ENCODE results near the gene ZNF318. TPM values are rescaled to one million over a fixed set of nuclear protein-coding genes. Genes with fewer than 3 reads are reported as not detected.

The ZNF318 gene
- total and polyA plus RNA-seq, 10 of the 15 experiments (the other 5 are each of a cell fraction or from before 2014, with no cell fraction given) = 3.4 to 79.8 (median 13.7) TPM

- TF ChIP-seq ZNF687 (IDR thresholded peaks at IDR 0.05) (peak; percentile 96), ZNF622 (IDR thresholded peaks at IDR 0.05) (no peak), CHD4 (IDR thresholded peaks at IDR 0.05) (no peak), HDAC2 (IDR thresholded peaks at IDR 0.05) (no peak), SMARCA5 (IDR thresholded peaks at IDR 0.05) (0 out of 2 replicates have a peak, but pooled peaks have one; percentile 3), NR2F1 (conservative IDR thresholded peaks at IDR 0.05) (0 out of 2 replicates have a peak, but pooled peaks have one; percentile 8)
Observed at GRCh38 chr6:43339168-43339567, 30.3 kb downstream of the ZNF318 start (continued).

GRCh38 chr6:43338243-43338642 lies 31.2 kb downstream of the ZNF318 start:
- H2AFZ ChIP-seq (ENCODE audit: control insufficient read depth, low read depth, low read length) = no peak overlapping the region
- ATAC-seq (peak; percentile 78), FAIRE-seq (no peak), DNase-seq (ENCODE audit: low read depth, low spot score) (peak; percentile 72)
- peaks cover 13 to 51% of the 10 kb centered on the region in 2 experiments for H3K36me3 ChIP-seq (ENCODE audit: control insufficient read depth in 2 of 2, insufficient read depth in 2 of 2, low read length in 1 of 2)
- peaks cover 2% of the 10 kb centered on the region; the same call in 1 of the 2 replicates for H4K20me1 ChIP-seq (ENCODE audit: control insufficient read depth, insufficient read depth)
- H3K4me2 ChIP-seq (ENCODE audit: control insufficient read depth, insufficient read depth) = peak overlapping the region; percentile 66
- H3K9ac ChIP-seq (ENCODE audit: control insufficient read depth, insufficient read depth, low read length) = peak overlapping the region; percentile 41; the same call in 1 of the 2 replicates
- no peaks in the 10 kb centered on the region for H3K9me3 ChIP-seq (replicated peaks; ENCODE audit: control insufficient read depth, insufficient read depth, low read length)
- peak overlapping the region; percentile 88 for H3K27ac ChIP-seq (ENCODE audit: control insufficient read depth, insufficient read depth)
- no peaks in the 10 kb centered on the region for H3K27me3 ChIP-seq (replicated peaks in 1 of 2; ENCODE audit: control insufficient read depth in 2 of 2, insufficient read depth in 2 of 2, low read length in 1 of 2)
- SMC1A ChIA-PET (ENCODE audit: uncharacterized antibody, unreplicated experiment) = interaction anchor here (0.7 to 10.9 kb wide), 21 partner anchors 10 to 141 kb away, joined by 3 to 238 read pairs (median 7); partner anchors contain the start of genes CRIP3, DNPH1 and ZNF318
- BruUV-seq (replicated peaks) = no TSS peak
- intact Hi-C loops (cut with micrococcal nuclease; ENCODE audit: unreplicated experiment) (loop anchor here (2.0 kb wide), 2 partner anchors 29 to 45 kb away; no protein-coding TSS in a partner anchor), in situ Hi-C loops (cut with MboI) (no loop called here)
- RAD21 ChIA-PET (ENCODE audit: unreplicated experiment) = interaction anchor here (0.6 to 5.7 kb wide), 25 partner anchors 16 to 139 kb away, joined by 3 to 68 read pairs (median 6); partner anchors contain the start of genes ABCC10, CRIP3, TJAP1 and ZNF318
- POLR2A ChIA-PET = interaction anchor here (0.9 to 4.8 kb wide), 18 partner anchors 9 to 69 kb away, joined by 3 to 53 read pairs (median 7); partner anchors contain the start of genes CRIP3 and ZNF318
- CTCF ChIA-PET = interaction anchor here (1.0 to 7.9 kb wide), 12 partner anchors 14 to 168 kb away, joined by 3 to 83 read pairs (median 12); partner anchors contain the start of gene CRIP3
- peaks cover 3% of the 10 kb centered on the region for H3K79me2 ChIP-seq (ENCODE audit: control insufficient read depth, insufficient read depth, low read length)
- peaks cover 31% of the 10 kb centered on the region for H3K4me1 ChIP-seq (ENCODE audit: control insufficient read depth, insufficient read depth, low read length)
- peak overlapping the region; percentile 40; the same call in 1 of the 2 replicates for H3K4me3 ChIP-seq
- no peak for TF ChIP-seq PML (IDR thresholded peaks at IDR 0.05; ENCODE audit: low read length)
- no peak for TF ChIP-seq RAD21 (IDR thresholded peaks at IDR 0.05; ENCODE audit: insufficient read depth, low read depth, low read length)
- peak; percentile 80 for TF ChIP-seq MTA2 (IDR thresholded peaks at IDR 0.05; ENCODE audit: low read depth)
- TF ChIP-seq SREBF2 (IDR thresholded peaks at IDR 0.05; ENCODE audit: low read length) = no peak
- TF ChIP-seq EZH2 (IDR thresholded peaks at IDR 0.05; ENCODE audit: borderline replicate concordance, control insufficient read depth, low read depth, low read length) = no peak
- no peak for TF ChIP-seq SMC3 (IDR thresholded peaks at IDR 0.05; ENCODE audit: borderline replicate concordance, low read length)
- no peak for TF ChIP-seq NFYA (IDR thresholded peaks at IDR 0.05; ENCODE audit: borderline replicate concordance, low read depth, low read length)
- no peak for TF ChIP-seq USF1 (IDR thresholded peaks at IDR 0.05; ENCODE audit: borderline replicate concordance, extremely low read length, insufficient read depth, low read depth, low read length)
